Measurements from ENCODE around the gene LEFTY1.

DNA sequence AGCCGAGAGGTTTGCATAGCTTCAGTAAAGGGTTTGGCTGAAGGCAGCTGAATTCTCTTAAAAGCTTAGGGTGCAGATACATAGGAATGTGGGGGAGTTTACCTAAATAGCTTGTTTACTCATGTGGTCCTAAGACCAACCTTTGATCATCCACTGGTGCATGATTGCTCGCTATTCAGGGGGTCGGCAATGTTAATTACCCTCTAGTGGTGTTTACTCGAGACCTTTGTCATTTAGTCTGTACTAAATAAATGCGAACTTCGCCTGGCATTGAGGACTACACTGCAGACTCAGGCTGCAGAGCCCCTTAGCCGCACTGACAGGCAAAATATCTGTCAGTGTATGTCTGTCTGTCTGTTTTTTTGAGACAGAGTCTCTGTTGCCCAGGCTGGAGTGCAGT lies 38.6 kb downstream of the LEFTY1 start:
- no peak for TF ChIP-seq CEBPB (IDR thresholded peaks at IDR 0.05)
- no peak for TF ChIP-seq EP300 (IDR thresholded peaks at IDR 0.05; ENCODE audit: borderline replicate concordance)
- TF ChIP-seq CREB1 (IDR thresholded peaks at IDR 0.05; ENCODE audit: low read depth): no peak

Data from Ishikawa (cell line).